Endothelial cell of umbilical vein (primary cell): ENCODE results near the gene CNTNAP2. TPM values are rescaled to one million over a fixed set of nuclear protein-coding genes. Genes with fewer than 3 reads are reported as not detected.

Source experiments
- BruUV-seq: library from RNA; stranded (reverse); fragments of 400-500 nt; replicated peaks from 2 replicates; lab custom pipeline; 2021; lab: Mats Ljungman, UMichigan
- CTCF ChIA-PET: fragments of 300-600, 350-600 bp; sonication (Branson Sonifier 250); formaldehyde crosslinking; loops from one replicate; lab custom pipeline; 2021; ENCODE audit warnings: antibody characterized with exemption, inconsistent platforms; lab: Charles Lee
- POLR2A ChIA-PET: fragments of 300-600, 350-600 bp; sonication (Branson Sonifier 250); formaldehyde crosslinking; loops from one replicate; lab custom pipeline; 2021; ENCODE audit warnings: antibody characterized with exemption, inconsistent platforms; lab: Charles Lee
- DNase-seq: peaks from one replicate; pipeline ENCODE4 v3.0.0-alpha.2; 2011; ENCODE audit warnings: low read depth, low spot score
- FAIRE-seq: peaks from 2 replicates; lab custom pipeline; 2011; peaks lifted over from hg19 to GRCh38; lab: Jason Lieb, UNC
- H2AFZ ChIP-seq: 2 replicates; pipeline ENCODE4 v1.6.0; 2012; ENCODE audit warnings: low read depth, low read length, control low read depth, inconsistent platforms
- H3K27ac ChIP-seq: 2 replicates; pipeline ENCODE4 v1.5.1; 2011; ENCODE audit warnings: low read depth, mild to moderate bottlenecking, control low read depth, low read length, moderate library complexity; ENCODE audit not compliant: insufficient read depth
- H3K27me3 ChIP-seq, 2 experiments: 2 replicates each; pipeline versions ENCODE4 v1.6.0 to v1.6.1; 2011; ENCODE audit warnings: low read length in 2 of 2, mixed read lengths in 1 of 2; ENCODE audit not compliant: control insufficient read depth in 2 of 2, insufficient read depth in 2 of 2
- H3K36me3 ChIP-seq, 2 experiments: 2 replicates in 1 of 2; 3 replicates in 1 of 2; pipeline ENCODE4 v1.5.1; 2011; ENCODE audit warnings: low read length in 2 of 2, mild to moderate bottlenecking in 1 of 2, moderate library complexity in 1 of 2; ENCODE audit not compliant: control insufficient read depth in 2 of 2, insufficient read depth in 2 of 2; ENCODE audit errors: extremely low read depth in 1 of 2
- H3K4me1 ChIP-seq: 3 replicates; pipeline ENCODE4 v1.5.1; 2011; ENCODE audit warnings: mild to moderate bottlenecking, low read length; ENCODE audit not compliant: control insufficient read depth, insufficient read depth; ENCODE audit errors: extremely low read depth
- H3K4me2 ChIP-seq: 2 replicates; pipeline ENCODE4 v1.6.1; 2011; ENCODE audit warnings: low read length, control low read depth, mixed read lengths; ENCODE audit not compliant: insufficient read depth
- H3K4me3 ChIP-seq, 3 experiments: fragments of 200-600 bp in 1 of 3; sonication (generic), shearing (Covaris generic) in 1 of 3; replicated peaks in 1 of 3; 2 replicates each; pipeline ENCODE4 v1.5.1; 2011 to 2016; ENCODE audit warnings: control low read depth in 3 of 3, low read length in 3 of 3, mild to moderate bottlenecking in 2 of 3, inconsistent platforms in 1 of 3, low read depth in 1 of 3, moderate library complexity in 1 of 3; ENCODE audit not compliant: insufficient read depth in 1 of 3
- H3K79me2 ChIP-seq: 2 replicates; pipeline ENCODE4 v1.6.0; 2012; ENCODE audit warnings: low read length, inconsistent platforms; ENCODE audit not compliant: control insufficient read depth, insufficient read depth
- H3K9ac ChIP-seq: replicated peaks from 2 replicates; pipeline ENCODE3; 2011; ENCODE audit warnings: low read length, control low read depth; ENCODE audit not compliant: insufficient read depth; ENCODE audit errors: extremely low read depth
- H3K9me1 ChIP-seq: replicated peaks from 3 replicates; pipeline ENCODE4 v1.6.0; 2011; ENCODE audit warnings: mild to moderate bottlenecking, low read length; ENCODE audit not compliant: control insufficient read depth, insufficient read depth; ENCODE audit errors: extremely low read depth
- H3K9me3 ChIP-seq: replicated peaks from 2 replicates; pipeline ENCODE4 v1.5.1; 2012; ENCODE audit warnings: low read length, inconsistent platforms; ENCODE audit not compliant: control insufficient read depth, insufficient read depth
- H4K20me1 ChIP-seq: replicated peaks from 2 replicates; pipeline ENCODE3; 2011; ENCODE audit warnings: mild to moderate bottlenecking, low read length; ENCODE audit not compliant: control insufficient read depth, insufficient read depth; ENCODE audit errors: extremely low read depth
- EZH2 ChIP-seq: IDR thresholded peaks from 2 replicates; pipeline ENCODE4 v1.6.1; 2012; ENCODE audit warnings: borderline replicate concordance, low read depth, mild to moderate bottlenecking, moderate library complexity, low read length, inconsistent platforms; ENCODE audit not compliant: severe bottlenecking
- FOS ChIP-seq: IDR thresholded peaks from 2 replicates; pipeline ENCODE4 v1.6.1; 2011; ENCODE audit warnings: mild to moderate bottlenecking, low read length, moderate library complexity, borderline replicate concordance; ENCODE audit not compliant: insufficient read depth
- GATA2 ChIP-seq: IDR thresholded peaks from 2 replicates; pipeline ENCODE4 v1.7.0; 2011; ENCODE audit warnings: low read depth, mild to moderate bottlenecking, moderate library complexity, mixed read lengths, low read length; ENCODE audit not compliant: insufficient read length, insufficient read depth
- JUN ChIP-seq: IDR thresholded peaks from 2 replicates; pipeline ENCODE4 v1.6.1; 2011; ENCODE audit warnings: borderline replicate concordance, low read depth; ENCODE audit not compliant: insufficient read length, insufficient read depth
- MYC ChIP-seq: IDR thresholded peaks from one replicate; pipeline ENCODE4 v1.6.1; 2011; ENCODE audit warnings: mild to moderate bottlenecking, low read depth, low read length
- POLR2A ChIP-seq: IDR thresholded peaks from 2 replicates; pipeline ENCODE4 v1.6.1; 2012; ENCODE audit warnings: low read depth, mild to moderate bottlenecking, control low read depth, low read length
- POLR2AphosphoS5 ChIP-seq: IDR thresholded peaks from 2 replicates; pipeline ENCODE4 v1.6.1; 2012; ENCODE audit warnings: low read depth, mild to moderate bottlenecking, control low read depth, low read length, moderate library complexity; ENCODE audit not compliant: insufficient read depth
- dilution Hi-C: fragments of 300-500 bp; cut with MboI; formaldehyde crosslinking; loops from one replicate; pipeline ENCODE4 v1.15.0; 2019; ENCODE audit warnings: low sequenced_read_pairs; ENCODE audit not compliant: extremely low pct_ligation_motif_present
- intact Hi-C: fragments of 100-400 bp; cut with micrococcal nuclease; formaldehyde crosslinking; loops from one replicate; pipeline ENCODE4 v1.10.0; 2022
- polyA plus RNA-seq, 4 experiments: library from polyadenylated mRNA; depleted of rRNA in 3 of 4; stranded (reverse) in 3 of 4; unstranded in 1 of 4; fragments of >200 nt; gene quantifications; 2 replicates each; pipeline versions ENCODE4 v1.2.1 to v1.2.3, GENCODE V29; 2011 to 2012; ENCODE audit warnings: missing spikeins in 1 of 4
- total RNA-seq: library from RNA; stranded (reverse); gene quantifications from 2 replicates; pipeline ENCODE4 v1.2.3, GENCODE V29; 2021
- TF ChIP-seq, protein P1 (sequence below), 2 donors: IDR thresholded peaks; 1 replicate in 1 of 2; 2 replicates in 1 of 2; pipeline ENCODE4 v1.5.1; 2011; ENCODE audit warnings: low read length in 2 of 2, mild to moderate bottlenecking in 2 of 2, moderate library complexity in 2 of 2, control low read depth in 1 of 2, inconsistent platforms in 1 of 2, low read depth in 1 of 2; ENCODE audit not compliant: insufficient read depth in 1 of 2; ENCODE audit errors: extremely low read depth in 1 of 2
- TF ChIP-seq, protein P2 (sequence below): IDR thresholded peaks from 2 replicates; pipeline ENCODE4 v1.6.1; 2011; ENCODE audit not compliant: insufficient read depth, insufficient read length

CNTNAP2 gene
- total and polyA plus RNA-seq, 2 donors (not counting 3 experiments of a cell fraction or from before 2014, with no cell fraction given) = not detected

DNA sequence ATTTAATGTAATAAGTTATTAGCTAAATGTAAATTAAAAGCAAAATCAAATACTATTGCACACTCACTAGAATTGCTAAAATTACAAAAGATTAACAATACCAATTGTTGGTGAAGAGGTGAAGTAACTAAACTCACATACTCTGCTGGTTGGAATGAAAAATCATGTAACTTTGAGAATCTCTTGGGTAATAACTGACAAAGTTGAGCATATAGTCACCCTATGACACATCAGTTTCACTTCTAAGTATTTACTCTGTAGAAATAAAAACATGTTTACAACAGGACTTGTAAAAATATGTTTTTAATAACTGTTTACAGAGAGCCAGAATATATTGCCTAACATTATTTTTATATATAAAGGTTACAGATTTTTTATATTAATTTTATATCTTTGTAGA, 33.6 kb downstream of the CNTNAP2 start:
- peaks cover 6% of the 10 kb centered on the region for H3K9me3 ChIP-seq
- CTCF ChIA-PET = interaction anchor here (0.7 kb wide), 1 partner anchor 137 kb away, joined by 3 read pairs; no protein-coding TSS in a partner anchor
- TF ChIP-seq GATA2 (no peak), JUN (no peak), MYC (no peak), POLR2AphosphoS5 (no peak), FOS (no peak), POLR2A (no peak), EZH2 (no peak)
- TF ChIP-seq, protein P1, sequence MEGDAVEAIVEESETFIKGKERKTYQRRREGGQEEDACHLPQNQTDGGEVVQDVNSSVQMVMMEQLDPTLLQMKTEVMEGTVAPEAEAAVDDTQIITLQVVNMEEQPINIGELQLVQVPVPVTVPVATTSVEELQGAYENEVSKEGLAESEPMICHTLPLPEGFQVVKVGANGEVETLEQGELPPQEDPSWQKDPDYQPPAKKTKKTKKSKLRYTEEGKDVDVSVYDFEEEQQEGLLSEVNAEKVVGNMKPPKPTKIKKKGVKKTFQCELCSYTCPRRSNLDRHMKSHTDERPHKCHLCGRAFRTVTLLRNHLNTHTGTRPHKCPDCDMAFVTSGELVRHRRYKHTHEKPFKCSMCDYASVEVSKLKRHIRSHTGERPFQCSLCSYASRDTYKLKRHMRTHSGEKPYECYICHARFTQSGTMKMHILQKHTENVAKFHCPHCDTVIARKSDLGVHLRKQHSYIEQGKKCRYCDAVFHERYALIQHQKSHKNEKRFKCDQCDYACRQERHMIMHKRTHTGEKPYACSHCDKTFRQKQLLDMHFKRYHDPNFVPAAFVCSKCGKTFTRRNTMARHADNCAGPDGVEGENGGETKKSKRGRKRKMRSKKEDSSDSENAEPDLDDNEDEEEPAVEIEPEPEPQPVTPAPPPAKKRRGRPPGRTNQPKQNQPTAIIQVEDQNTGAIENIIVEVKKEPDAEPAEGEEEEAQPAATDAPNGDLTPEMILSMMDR (IDR thresholded peaks at IDR 0.05; ENCODE audit: extremely low read depth in 1 of 2, insufficient read depth in 1 of 2, low read depth in 1 of 2, low read length in 2 of 2) = no peak
- TF ChIP-seq, protein P2, sequence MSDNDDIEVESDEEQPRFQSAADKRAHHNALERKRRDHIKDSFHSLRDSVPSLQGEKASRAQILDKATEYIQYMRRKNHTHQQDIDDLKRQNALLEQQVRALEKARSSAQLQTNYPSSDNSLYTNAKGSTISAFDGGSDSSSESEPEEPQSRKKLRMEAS = no peak
- no TSS peak for BruUV-seq
- H3K36me3 ChIP-seq = no peaks in the 10 kb centered on the region
- H3K4me2 ChIP-seq = no peak overlapping the region
- H3K27me3 ChIP-seq = no peaks in the 10 kb centered on the region
- dilution Hi-C loops = no loop called here
- no peak overlapping the region for H3K9ac ChIP-seq
- no peak overlapping the region for H2AFZ ChIP-seq
- no peak overlapping the region for H3K27ac ChIP-seq
- POLR2A ChIA-PET = interaction anchor here (0.7 kb wide), 1 partner anchor 170 kb away, joined by 6 read pairs; no protein-coding TSS in a partner anchor
- no peaks in the 10 kb centered on the region for H3K79me2 ChIP-seq
- FAIRE-seq = no peak
- no peaks in the 10 kb centered on the region for H4K20me1 ChIP-seq
- H3K4me3 ChIP-seq = no peak overlapping the region
- intact Hi-C loops = no loop called here
- no peak for DNase-seq
- no peaks in the 10 kb centered on the region for H3K9me1 ChIP-seq
- no peaks in the 10 kb centered on the region for H3K4me1 ChIP-seq
